ENCODE measurements around the gene POLR2C. TPM values are rescaled to one million over a fixed set of nuclear protein-coding genes. Genes with fewer than 3 reads are reported as not detected.

Gene POLR2C
- total and polyA plus RNA-seq, 10 of the 15 experiments (the other 5 are each of a cell fraction or from before 2014, with no cell fraction given): 26.9 to 93.0 (median 57.8) TPM

DNA sequence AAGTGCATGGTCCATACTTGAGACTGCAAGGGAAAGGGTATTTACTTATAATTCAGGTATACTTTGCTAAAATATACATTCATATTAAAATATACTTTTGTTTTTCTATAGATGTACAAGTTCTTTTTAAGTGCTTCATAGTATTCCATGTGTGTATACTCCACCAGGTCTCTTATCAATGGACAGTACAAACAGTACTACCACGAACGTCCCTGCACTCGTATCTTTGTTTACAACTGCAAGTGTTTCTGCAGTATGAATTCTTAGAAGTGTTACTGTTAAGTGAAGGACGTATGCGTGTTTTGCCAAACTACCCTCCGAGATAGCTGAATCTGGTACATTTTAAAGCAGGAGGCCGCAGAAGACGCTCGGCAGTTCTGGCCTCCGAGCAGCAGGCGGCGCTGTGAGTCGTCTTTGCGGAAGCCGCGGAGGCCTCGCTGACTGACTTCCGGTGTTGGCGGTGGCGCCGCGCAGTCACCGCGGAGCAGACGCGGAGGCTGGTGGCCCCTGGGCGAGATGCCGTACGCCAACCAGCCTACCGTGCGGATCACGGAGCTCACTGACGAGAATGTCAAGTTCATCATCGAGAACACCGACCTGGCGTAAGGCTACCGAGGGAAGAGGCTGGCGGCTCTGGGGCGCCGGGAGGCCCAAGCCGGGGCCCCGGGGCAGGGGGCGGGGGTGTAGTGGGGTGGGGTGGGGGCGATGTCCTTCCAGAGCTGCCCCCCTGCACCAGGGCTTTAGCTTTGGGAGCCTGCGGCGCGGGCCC lies at the start of gene POLR2C (continued):
- TF ChIP-seq, protein P1, sequence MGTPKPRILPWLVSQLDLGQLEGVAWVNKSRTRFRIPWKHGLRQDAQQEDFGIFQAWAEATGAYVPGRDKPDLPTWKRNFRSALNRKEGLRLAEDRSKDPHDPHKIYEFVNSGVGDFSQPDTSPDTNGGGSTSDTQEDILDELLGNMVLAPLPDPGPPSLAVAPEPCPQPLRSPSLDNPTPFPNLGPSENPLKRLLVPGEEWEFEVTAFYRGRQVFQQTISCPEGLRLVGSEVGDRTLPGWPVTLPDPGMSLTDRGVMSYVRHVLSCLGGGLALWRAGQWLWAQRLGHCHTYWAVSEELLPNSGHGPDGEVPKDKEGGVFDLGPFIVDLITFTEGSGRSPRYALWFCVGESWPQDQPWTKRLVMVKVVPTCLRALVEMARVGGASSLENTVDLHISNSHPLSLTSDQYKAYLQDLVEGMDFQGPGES (IDR thresholded peaks at IDR 0.05): no peak
- TF ChIP-seq, protein P2, sequence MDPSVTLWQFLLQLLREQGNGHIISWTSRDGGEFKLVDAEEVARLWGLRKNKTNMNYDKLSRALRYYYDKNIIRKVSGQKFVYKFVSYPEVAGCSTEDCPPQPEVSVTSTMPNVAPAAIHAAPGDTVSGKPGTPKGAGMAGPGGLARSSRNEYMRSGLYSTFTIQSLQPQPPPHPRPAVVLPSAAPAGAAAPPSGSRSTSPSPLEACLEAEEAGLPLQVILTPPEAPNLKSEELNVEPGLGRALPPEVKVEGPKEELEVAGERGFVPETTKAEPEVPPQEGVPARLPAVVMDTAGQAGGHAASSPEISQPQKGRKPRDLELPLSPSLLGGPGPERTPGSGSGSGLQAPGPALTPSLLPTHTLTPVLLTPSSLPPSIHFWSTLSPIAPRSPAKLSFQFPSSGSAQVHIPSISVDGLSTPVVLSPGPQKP (IDR thresholded peaks at IDR 0.05; ENCODE audit: low read depth, low read length): peak; percentile 66; the same call in 1 of the 2 replicates
- TF ChIP-seq NR2C2 (IDR thresholded peaks at IDR 0.05; ENCODE audit: borderline replicate concordance, control insufficient read depth, insufficient read length, low read depth) (no peak), ETV6 (conservative IDR thresholded peaks at IDR 0.05 in 1 of 2, IDR thresholded peaks at IDR 0.05 in 1 of 2; ENCODE audit: borderline replicate concordance in 1 of 2, low read depth in 1 of 2) (no peak), CHD2 (IDR thresholded peaks at IDR 0.05; ENCODE audit: borderline replicate concordance, low read depth, low read length) (peak; percentile 41; the same call in 1 of the 2 replicates), BCL11A (IDR thresholded peaks at IDR 0.05; ENCODE audit: low read depth, low read length) (no peak), TBL1XR1 (IDR thresholded peaks at IDR 0.05; ENCODE audit: low read depth, low read length) (peak; percentile 61; the same call in 1 of the 2 replicates)
- TF ChIP-seq, protein P3, sequence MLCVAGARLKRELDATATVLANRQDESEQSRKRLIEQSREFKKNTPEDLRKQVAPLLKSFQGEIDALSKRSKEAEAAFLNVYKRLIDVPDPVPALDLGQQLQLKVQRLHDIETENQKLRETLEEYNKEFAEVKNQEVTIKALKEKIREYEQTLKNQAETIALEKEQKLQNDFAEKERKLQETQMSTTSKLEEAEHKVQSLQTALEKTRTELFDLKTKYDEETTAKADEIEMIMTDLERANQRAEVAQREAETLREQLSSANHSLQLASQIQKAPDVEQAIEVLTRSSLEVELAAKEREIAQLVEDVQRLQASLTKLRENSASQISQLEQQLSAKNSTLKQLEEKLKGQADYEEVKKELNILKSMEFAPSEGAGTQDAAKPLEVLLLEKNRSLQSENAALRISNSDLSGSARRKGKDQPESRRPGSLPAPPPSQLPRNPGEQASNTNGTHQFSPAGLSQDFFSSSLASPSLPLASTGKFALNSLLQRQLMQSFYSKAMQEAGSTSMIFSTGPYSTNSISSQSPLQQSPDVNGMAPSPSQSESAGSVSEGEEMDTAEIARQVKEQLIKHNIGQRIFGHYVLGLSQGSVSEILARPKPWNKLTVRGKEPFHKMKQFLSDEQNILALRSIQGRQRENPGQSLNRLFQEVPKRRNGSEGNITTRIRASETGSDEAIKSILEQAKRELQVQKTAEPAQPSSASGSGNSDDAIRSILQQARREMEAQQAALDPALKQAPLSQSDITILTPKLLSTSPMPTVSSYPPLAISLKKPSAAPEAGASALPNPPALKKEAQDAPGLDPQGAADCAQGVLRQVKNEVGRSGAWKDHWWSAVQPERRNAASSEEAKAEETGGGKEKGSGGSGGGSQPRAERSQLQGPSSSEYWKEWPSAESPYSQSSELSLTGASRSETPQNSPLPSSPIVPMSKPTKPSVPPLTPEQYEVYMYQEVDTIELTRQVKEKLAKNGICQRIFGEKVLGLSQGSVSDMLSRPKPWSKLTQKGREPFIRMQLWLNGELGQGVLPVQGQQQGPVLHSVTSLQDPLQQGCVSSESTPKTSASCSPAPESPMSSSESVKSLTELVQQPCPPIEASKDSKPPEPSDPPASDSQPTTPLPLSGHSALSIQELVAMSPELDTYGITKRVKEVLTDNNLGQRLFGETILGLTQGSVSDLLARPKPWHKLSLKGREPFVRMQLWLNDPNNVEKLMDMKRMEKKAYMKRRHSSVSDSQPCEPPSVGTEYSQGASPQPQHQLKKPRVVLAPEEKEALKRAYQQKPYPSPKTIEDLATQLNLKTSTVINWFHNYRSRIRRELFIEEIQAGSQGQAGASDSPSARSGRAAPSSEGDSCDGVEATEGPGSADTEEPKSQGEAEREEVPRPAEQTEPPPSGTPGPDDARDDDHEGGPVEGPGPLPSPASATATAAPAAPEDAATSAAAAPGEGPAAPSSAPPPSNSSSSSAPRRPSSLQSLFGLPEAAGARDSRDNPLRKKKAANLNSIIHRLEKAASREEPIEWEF (IDR thresholded peaks at IDR 0.05; ENCODE audit: insufficient replicate concordance, low read depth, low read length): no peak
